GM12892 (cell line): ENCODE data around the gene AOPEP.

Experiments used
- DNase-seq: peaks from one replicate; pipeline ENCODE4 v3.0.0; 2011; ENCODE audit not compliant: insufficient read length
- FAIRE-seq: peaks from 2 replicates; lab custom pipeline; 2011; peaks lifted over from hg19 to GRCh38; lab: Jason Lieb, UNC
- POLR2A ChIP-seq: IDR thresholded peaks from 2 replicates; pipeline ENCODE4 v1.6.1; 2011; ENCODE audit warnings: low read depth, low read length, control low read depth
- POLR2AphosphoS5 ChIP-seq: IDR thresholded peaks from 2 replicates; pipeline ENCODE4 v1.6.1; 2011; ENCODE audit warnings: low read depth, low read length, control low read depth
- TAF1 ChIP-seq: IDR thresholded peaks from 2 replicates; pipeline ENCODE4 v1.6.1; 2011; ENCODE audit warnings: low read depth, mild to moderate bottlenecking, control low read depth, low read length, borderline replicate concordance

AOPEP gene

GRCh38 chr9:95073918-95074317, 347.4 kb downstream of the AOPEP start:
- no peak for DNase-seq
- TF ChIP-seq TAF1 (no peak), POLR2AphosphoS5 (no peak), POLR2A (no peak)
- FAIRE-seq, result no peak

GRCh38 chr9:95074632-95075031, 348.1 kb downstream of the AOPEP start:
- DNase-seq (no peak), FAIRE-seq (no peak)

GRCh38 chr9:95075700-95076099, 349.2 kb downstream of the AOPEP start:
- FAIRE-seq (no peak), DNase-seq (no peak)
- TF ChIP-seq TAF1 (no peak), POLR2AphosphoS5 (no peak), POLR2A (no peak)

More at GRCh38 chr9:95074632-95075031, 348.1 kb downstream of the AOPEP start:
- TF ChIP-seq POLR2A, result no peak
- TF ChIP-seq TAF1, result no peak
- no peak for TF ChIP-seq POLR2AphosphoS5

GRCh38 chr9:95076696-95077052, 350.2 kb downstream of the AOPEP start:
- FAIRE-seq, result no peak
- no peak for DNase-seq
- TF ChIP-seq POLR2AphosphoS5 (no peak), TAF1 (no peak), POLR2A (no peak)

- no peak for FAIRE-seq
- TF ChIP-seq POLR2AphosphoS5 (no peak), TAF1 (no peak), POLR2A (no peak)
Measured at GRCh38 chr9:95077053-95077765, 350.7 kb downstream of the AOPEP start.

GRCh38 chr9:95077766-95078370, 351.4 kb downstream of the AOPEP start:
- FAIRE-seq (no peak), DNase-seq (no peak)
- TF ChIP-seq POLR2A (no peak), TAF1 (no peak), POLR2AphosphoS5 (no peak)

More at GRCh38 chr9:95077053-95077765, 350.7 kb downstream of the AOPEP start:
- DNase-seq, result no peak

GRCh38 chr9:95078511-95078910, 352.0 kb downstream of the AOPEP start:
- FAIRE-seq, result no peak
- DNase-seq, result no peak
- TF ChIP-seq POLR2A, result no peak
- TF ChIP-seq TAF1, result no peak
- no peak for TF ChIP-seq POLR2AphosphoS5

- DNase-seq (no peak), FAIRE-seq (no peak)
- TF ChIP-seq TAF1 (no peak), POLR2AphosphoS5 (no peak), POLR2A (no peak)
Measured at GRCh38 chr9:95078939-95079338, 352.4 kb downstream of the AOPEP start.

- no peak for TF ChIP-seq TAF1
- TF ChIP-seq POLR2AphosphoS5, result no peak
- FAIRE-seq (no peak), DNase-seq (no peak)
Measured at GRCh38 chr9:95079461-95079860, 353.0 kb downstream of the AOPEP start.

GRCh38 chr9:95080961-95081647, 354.6 kb downstream of the AOPEP start:
- no peak for DNase-seq
- TF ChIP-seq POLR2A (no peak), TAF1 (no peak)
- FAIRE-seq, result no peak

- no peak for DNase-seq
- FAIRE-seq, result no peak
- TF ChIP-seq POLR2A (no peak), TAF1 (no peak), POLR2AphosphoS5 (no peak)
Measured at GRCh38 chr9:95081998-95082397, 355.5 kb downstream of the AOPEP start.

GRCh38 chr9:95082401-95083084, 356.0 kb downstream of the AOPEP start:
- FAIRE-seq (no peak), DNase-seq (no peak)
- no peak for TF ChIP-seq POLR2AphosphoS5
- TF ChIP-seq TAF1, result no peak
- no peak for TF ChIP-seq POLR2A
